Stimulated activated CD4-positive, alpha-beta T cell treated with anti-CD3 and anti-CD28 coated beads, Interleukin-1b, Interleukin-23, amount 100 ng/mL, for 1 hour (primary cell): Measurements from ENCODE around the gene FHIT.

Source experiments
- DNase-seq, 2 donors: peaks; one replicate each; pipeline ENCODE4 v3.0.0-alpha.2; 2020; ENCODE audit warnings: low read depth in 2 of 2

Gene FHIT

GRCh38 chr3:60841355-60841754 lies 409.9 kb downstream of the FHIT start:
- no peak for DNase-seq

DNA sequence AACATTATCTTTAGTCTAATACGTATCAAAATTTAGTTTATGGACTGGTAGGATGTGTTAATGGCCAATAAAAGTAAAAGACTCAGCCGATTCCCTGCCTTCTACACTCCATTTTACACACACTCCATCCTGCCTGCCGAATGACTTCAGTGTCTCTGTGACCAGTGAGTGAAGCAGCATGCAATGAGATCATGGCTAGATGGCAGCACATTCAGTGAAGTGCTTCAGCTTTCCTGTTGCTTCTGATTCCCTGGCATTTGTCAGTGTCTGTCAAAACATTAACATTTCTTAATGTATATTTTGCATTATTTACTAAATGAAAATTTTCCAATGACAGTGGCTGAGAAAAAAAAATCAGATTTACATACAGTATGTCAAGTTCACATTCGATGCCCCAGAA lies 412.0 kb downstream of the FHIT start:
- no peak for DNase-seq

- no peak for DNase-seq
These were observed 415.5 kb downstream of the FHIT start for GRCh38 chr3:60835796-60836195.

GRCh38 chr3:60829058-60829457 lies 422.2 kb downstream of the FHIT start:
- DNase-seq, result no peak

DNA sequence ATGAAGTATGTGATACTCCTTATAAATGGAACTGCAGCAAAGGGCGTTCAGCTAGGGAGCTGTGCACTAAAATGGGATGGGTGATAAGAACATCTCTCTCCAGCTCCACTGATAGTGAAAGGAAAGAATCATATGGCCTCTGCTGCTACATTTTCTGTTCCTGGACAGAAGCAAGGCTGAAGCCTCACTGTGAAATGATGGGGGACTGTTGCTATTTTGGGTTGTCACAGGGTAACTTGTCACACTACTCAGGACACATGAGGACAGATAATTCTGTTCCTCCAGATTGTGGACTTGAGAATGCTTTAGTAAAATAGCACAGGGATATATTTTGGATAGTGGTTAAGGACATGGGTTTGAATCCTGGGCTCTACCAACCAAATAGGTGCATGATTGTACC lies 423.6 kb downstream of the FHIT start:
- DNase-seq, result no peak

GRCh38 chr3:60826511-60826910 lies 424.7 kb downstream of the FHIT start:
- no peak for DNase-seq

GRCh38 chr3:60812502-60812901 lies 438.8 kb downstream of the FHIT start:
- no peak for DNase-seq

DNA sequence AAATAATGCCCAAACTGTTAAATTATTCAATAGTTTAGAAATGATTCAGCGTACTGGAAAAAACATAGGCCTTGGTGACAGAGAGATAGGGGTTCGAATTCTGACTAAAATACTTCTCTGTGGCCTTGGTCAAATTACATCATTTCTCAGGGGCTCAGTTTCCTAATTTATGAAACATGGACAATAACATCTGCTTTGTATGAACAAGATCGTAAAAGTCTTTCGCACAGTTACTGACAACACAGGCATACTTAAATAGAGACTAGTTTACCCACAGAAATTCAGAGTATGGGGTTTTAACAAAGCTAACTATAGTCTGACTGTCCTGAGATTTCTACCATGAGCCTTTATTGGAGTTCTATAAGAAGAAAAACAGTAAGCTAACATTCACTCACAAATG lies 440.4 kb downstream of the FHIT start:
- no peak for DNase-seq

DNA sequence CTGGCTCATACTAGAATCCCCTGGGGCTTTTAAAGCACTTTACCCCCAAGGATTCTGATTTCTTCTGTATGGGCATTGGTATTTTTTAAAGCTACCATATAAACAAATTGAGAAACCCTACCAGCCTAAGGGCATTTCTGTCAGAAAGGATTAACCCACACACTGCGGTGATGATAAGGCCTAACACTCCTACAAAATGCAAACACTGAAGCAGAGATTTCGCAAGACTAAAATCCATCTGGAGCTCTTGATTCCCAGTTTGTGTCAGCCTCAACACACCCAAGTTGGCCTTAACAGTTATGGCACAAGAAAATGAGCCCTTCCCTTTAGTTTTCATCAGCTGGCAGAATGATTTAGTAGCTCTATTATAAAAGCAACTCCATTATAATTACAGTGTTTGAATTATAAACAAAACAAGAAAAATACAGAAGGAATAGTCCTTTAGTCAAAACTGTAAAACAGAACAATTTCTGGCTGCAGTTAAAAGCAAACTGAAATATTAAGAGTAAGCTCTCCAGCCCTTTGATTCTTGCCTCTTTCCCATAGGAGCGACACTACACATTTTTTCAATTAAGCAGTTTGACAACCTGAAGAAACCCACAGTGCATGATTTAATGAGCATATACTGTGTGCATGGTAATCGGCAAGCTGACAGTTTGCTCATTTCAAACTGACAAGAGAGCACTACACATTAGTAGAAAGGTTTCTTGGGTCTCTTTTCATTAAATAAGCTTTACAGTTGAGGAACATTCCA lies 441.2 kb downstream of the FHIT start:
- no peak for DNase-seq

DNA sequence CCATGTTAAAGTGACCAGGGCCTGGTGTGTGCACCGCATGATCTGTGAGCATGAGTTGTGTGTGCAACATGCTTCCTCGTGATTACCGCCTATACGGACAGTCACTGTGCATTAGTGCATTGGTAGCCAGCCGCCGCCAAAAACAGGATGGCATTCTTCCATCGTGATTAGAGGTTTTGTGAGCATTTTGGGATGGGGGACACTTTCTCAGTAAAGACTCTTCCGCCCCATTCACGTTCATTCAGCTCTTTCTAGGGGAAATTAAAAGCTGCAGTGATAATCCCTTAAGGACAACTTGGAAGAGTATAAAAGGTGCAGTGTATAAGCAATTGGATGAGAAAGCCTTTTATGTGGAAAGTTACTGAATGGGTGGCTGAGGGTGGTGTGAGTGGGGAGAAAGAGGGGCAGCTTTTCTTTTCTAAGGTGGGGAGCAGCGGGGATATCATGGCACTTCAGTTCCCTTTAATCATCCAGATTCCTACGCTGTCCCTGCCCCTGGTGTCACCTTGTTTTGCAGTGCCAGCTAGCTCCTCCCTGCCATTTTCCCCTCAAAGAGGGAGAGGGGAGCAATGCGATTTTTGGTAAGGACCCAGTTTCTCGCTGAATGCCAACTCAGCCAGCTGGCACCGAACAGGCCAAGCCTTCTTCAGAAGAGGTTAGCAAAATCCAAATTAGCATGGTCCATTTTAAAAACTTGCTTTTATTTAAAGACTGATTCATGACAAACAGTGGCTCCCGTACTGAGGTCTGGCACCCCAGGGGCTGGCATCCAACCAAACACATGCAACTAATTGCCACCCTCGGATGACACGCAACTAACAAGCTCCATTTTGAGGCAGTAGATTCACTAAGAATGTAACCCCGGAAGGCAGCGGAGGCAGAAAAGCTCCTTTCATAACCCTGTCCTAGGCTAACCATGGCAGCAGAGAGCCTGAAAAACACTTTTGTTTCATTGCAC lies 447.8 kb downstream of the FHIT start:
- DNase-seq, result no peak

DNA sequence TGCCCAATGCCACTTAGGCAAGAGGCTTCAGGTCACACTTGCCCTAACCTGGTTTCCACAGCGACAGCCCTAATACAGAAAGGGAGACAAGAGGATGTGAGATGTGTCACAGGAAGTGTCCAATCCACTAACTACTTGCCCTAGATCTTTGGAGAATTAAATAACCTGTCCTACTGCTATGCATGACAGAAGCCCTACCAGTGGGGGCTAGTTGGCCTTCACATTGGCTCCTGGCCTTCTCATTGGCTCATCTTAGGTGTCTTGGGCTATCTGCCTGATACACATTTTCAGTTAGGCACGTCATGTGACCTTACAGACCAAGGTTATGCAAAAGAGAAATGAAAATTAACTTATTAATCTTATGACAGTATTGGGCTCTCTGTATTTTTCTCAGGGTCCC lies 449.9 kb downstream of the FHIT start:
- DNase-seq, result no peak

- DNase-seq, result no peak
These were observed 452.8 kb downstream of the FHIT start for GRCh38 chr3:60798456-60798855.

GRCh38 chr3:60792249-60792852 lies 458.9 kb downstream of the FHIT start:
- DNase-seq, result no peak

GRCh38 chr3:60788185-60788584 lies 463.1 kb downstream of the FHIT start:
- DNase-seq, result no peak

GRCh38 chr3:60781935-60782334 lies 469.3 kb downstream of the FHIT start:
- DNase-seq, result no peak

DNA sequence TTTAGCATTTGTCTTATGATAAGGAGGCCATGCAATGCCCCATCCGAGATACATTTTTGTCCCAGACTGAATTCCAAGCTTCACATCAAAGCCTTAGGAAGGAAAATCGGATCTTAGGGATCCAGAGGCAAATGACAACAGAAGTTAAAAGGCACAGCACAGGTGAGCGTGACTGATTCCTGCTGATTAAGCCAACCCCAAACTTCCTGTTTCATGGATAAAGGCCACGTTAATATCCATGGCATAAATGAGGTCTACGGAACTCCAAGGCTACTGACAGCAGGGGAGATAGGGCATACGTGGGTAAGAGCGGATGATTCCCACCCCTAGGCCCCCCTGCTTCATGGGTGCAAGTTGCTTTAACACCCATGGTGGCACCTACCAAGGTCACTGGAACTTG lies 471.6 kb downstream of the FHIT start:
- no peak for DNase-seq

GRCh38 chr3:60775985-60776384 lies 475.3 kb downstream of the FHIT start:
- DNase-seq, result no peak

DNA sequence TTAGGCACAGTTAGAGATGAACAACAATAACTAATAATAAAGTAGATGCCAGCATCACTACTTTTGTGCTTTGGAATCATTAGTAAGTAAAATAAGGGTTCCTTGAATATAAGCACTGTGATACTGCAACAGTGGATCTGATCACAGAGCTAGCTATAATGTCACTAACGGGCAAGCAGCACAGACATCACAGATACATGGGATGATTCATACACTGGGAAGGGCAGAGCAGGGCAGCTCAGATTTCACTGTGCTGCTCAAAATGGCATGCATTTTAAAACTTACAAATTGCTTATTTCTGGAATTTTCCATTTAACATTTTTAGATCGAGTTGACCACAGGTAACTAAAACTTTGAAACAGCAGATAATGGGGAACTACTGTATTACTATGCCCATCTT lies 476.6 kb downstream of the FHIT start:
- DNase-seq, result no peak

DNA sequence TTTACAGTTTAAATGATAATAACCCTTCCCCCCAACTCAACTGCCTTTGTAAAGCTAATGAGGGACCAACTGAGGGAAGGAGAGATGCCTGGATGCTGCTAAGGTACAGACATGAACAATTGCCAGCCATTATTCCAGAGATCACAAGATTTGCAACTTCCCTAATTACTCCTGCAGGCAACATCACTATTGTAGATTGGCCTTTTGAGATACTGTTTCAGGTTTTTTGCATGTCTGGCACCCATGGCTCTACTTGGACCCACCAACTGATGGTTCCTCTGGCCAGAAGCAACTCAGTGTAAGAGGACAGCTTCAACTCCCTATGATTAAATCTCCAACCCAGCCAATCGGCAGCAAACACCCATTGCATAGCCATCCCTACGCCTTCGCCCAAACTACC lies 478.7 kb downstream of the FHIT start:
- DNase-seq, result no peak

GRCh38 chr3:60771766-60772165 lies 479.5 kb downstream of the FHIT start:
- no peak for DNase-seq

DNA sequence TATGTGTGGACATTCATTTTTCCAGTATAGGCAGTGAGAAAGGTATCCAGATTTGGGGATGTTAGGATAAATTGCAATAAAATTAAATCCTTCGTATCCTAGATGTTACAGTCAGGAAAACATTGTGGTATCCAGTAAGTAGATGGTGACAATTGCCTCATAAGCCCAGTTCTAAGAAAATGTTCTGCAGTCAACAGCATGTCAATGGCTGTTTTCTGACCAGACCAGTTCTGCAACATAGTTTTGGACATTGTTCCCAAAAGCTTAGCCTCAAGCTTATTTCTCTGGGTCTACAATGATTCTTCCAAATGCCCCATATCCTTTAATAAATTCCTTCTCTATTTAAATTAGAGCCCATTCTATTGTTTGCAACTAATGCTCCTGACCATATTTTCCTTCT lies 480.7 kb downstream of the FHIT start:
- DNase-seq, result no peak

GRCh38 chr3:60767536-60767935 lies 483.7 kb downstream of the FHIT start:
- DNase-seq, result no peak

- no peak for DNase-seq
These were observed 485.5 kb downstream of the FHIT start for GRCh38 chr3:60765776-60766175.
